Panc1 (cell line): ENCODE measurements around the gene PSMD13. TPM values are rescaled to one million over a fixed set of nuclear protein-coding genes. Genes with fewer than 3 reads are reported as not detected.

Source experiments
- ATAC-seq: fragments of 200-7000 bp; cut with Tn5 transposase; 2 replicates; pipeline ENCODE4 v1.9.1; 2020; ENCODE audit warnings: mild to moderate bottlenecking, moderate library complexity
- BruUV-seq: library from RNA; stranded (reverse); fragments of 400-500 nt; replicated peaks from 2 replicates; lab custom pipeline; 2021; lab: Mats Ljungman, UMichigan
- CTCF ChIA-PET: fragments of 300-600 bp; sonication (Branson Sonifier 250); formaldehyde crosslinking; loops from one replicate; lab custom pipeline; 2022; ENCODE audit warnings: antibody characterized with exemption; lab: Charles Lee
- POLR2A ChIA-PET: fragments of 300-600 bp; sonication (Branson Sonifier 250); formaldehyde crosslinking; loops from one replicate; lab custom pipeline; 2022; ENCODE audit warnings: antibody characterized with exemption; lab: Charles Lee
- DNase-seq: peaks from one replicate; pipeline ENCODE4 v3.0.0-alpha.2; 2010; ENCODE audit warnings: low read depth, low spot score
- H3K27ac ChIP-seq: 2 replicates; pipeline ENCODE4 v1.5.1; 2011; ENCODE audit warnings: mild to moderate bottlenecking, low read length, inconsistent platforms
- H3K27me3 ChIP-seq: fragments of 200-500 bp; sonication (Bioruptor generic); 2 replicates; pipeline ENCODE4 v1.6.0; 2014; ENCODE audit warnings: low read length, inconsistent platforms; ENCODE audit not compliant: control insufficient read depth, insufficient read depth
- H3K36me3 ChIP-seq: fragments of 200-500 bp; sonication (Bioruptor generic); 2 replicates; pipeline ENCODE4 v1.5.1; 2014; ENCODE audit warnings: inconsistent platforms, mild to moderate bottlenecking, low read length, moderate library complexity; ENCODE audit not compliant: control insufficient read depth, insufficient read depth
- H3K4me1 ChIP-seq: 2 replicates; pipeline ENCODE4 v1.5.1; 2011; ENCODE audit warnings: inconsistent platforms, mild to moderate bottlenecking, low read length, moderate library complexity; ENCODE audit not compliant: control insufficient read depth, insufficient read depth
- H3K4me3 ChIP-seq, 2 experiments: 2 replicates each; pipeline ENCODE4 v1.5.1; 2011 to 2012; ENCODE audit warnings: low read depth in 2 of 2, low read length in 2 of 2, mild to moderate bottlenecking in 2 of 2, inconsistent platforms in 1 of 2, moderate library complexity in 1 of 2
- H3K9me3 ChIP-seq: fragments of 200-500 bp; sonication (Bioruptor generic); 2 replicates; pipeline ENCODE4 v1.5.1; 2014; ENCODE audit warnings: low read depth, mild to moderate bottlenecking, inconsistent platforms, low read length, moderate library complexity; ENCODE audit not compliant: control insufficient read depth, insufficient read depth
- CTCF ChIP-seq: fragments of 450-650 bp; IDR thresholded peaks from 2 replicates; pipeline ENCODE4 v1.5.1; 2017; ENCODE audit warnings: mild to moderate bottlenecking
- POLR2AphosphoS5 ChIP-seq: IDR thresholded peaks from 2 replicates; pipeline ENCODE4 v1.6.1; 2012; ENCODE audit warnings: mild to moderate bottlenecking, low read depth, low read length, moderate library complexity
- REST ChIP-seq, 2 experiments: IDR thresholded peaks; 2 replicates each; pipeline ENCODE4 v1.6.1; 2011 to 2012; ENCODE audit warnings: low read depth in 2 of 2, control low read depth in 1 of 2, low read length in 1 of 2, mild to moderate bottlenecking in 1 of 2, moderate library complexity in 1 of 2; ENCODE audit not compliant: insufficient read depth in 1 of 2
- SIN3A ChIP-seq: IDR thresholded peaks from 2 replicates; pipeline ENCODE4 v1.6.1; 2012; ENCODE audit warnings: low read depth, mild to moderate bottlenecking, low read length, moderate library complexity, borderline replicate concordance; ENCODE audit not compliant: insufficient read depth
- TCF7L2 ChIP-seq: IDR thresholded peaks from 2 replicates; pipeline ENCODE4 v1.6.1; 2011; ENCODE audit warnings: mild to moderate bottlenecking, low read depth, low read length, inconsistent platforms
- in situ Hi-C: cut with HindIII; loops from 2 replicates; pipeline ENCODE4 v1.10.0; 2016; ENCODE audit warnings: low sequenced_read_pairs, low pct_unique_long_range_greater_than_20kb
- intact Hi-C: fragments of 100-400 bp; cut with micrococcal nuclease; formaldehyde crosslinking; loops from one replicate; pipeline ENCODE4 v1.10.0; 2022; ENCODE audit not compliant: unreplicated experiment
- total RNA-seq: library from RNA; stranded (reverse); gene quantifications from one replicate; pipeline ENCODE4 v1.2.1, GENCODE V29; 2021; ENCODE audit not compliant: unreplicated experiment

PSMD13 gene
- total RNA-seq, 1 experiment from 2014 or later = 271 TPM

DNA sequence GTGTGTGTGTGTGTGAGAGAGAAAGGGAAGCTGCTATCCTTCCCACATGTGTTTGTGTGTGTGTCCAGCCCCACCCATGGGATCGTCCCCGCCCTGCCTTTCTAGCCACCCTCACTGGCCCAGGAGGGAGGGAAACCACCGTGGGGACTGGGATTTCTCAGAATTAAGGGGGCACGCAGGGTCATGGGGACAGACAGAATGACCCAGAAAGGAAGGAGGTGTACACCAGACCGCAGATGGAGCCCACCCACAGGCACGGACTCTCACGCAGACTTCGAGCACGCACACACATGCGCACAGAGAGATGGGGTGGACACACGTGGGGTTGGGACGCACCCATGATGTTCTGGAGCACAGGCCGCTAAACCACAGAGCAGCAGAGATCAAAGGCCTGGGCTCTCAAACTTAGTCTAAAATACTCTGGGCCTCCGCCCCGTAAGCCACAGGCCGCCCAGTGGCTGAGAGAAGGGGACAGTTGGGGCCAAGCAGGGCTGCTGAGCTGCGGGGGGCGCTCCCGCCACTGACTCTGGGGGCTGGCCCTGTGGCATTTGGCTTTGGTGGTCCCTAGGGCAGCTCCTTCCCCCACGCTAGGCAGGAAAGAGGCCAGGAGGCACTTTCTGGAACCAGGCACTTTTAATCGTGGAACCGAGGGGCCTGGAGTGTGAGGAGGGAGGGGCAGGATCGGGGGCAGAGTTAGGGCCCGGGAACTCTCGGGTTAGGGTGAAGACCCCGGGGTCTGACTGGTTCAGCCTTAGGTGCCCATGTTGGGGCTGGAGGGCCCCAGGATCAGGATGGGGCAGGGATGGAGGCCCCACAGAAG lies 61.0 kb downstream of the PSMD13 start:
- H3K4me1 ChIP-seq = peaks cover 42% of the 10 kb centered on the region
- ChIA-PET CTCF (no interaction called here), POLR2A (no interaction called here)
- DNase-seq (no peak), ATAC-seq (peak; percentile 15)
- no peak overlapping the region for H3K4me3 ChIP-seq
- no peaks in the 10 kb centered on the region for H3K27me3 ChIP-seq
- intact Hi-C loops (no loop called here), in situ Hi-C loops (no loop called here)
- no peaks in the 10 kb centered on the region for H3K36me3 ChIP-seq
- no TSS peak for BruUV-seq
- H3K27ac ChIP-seq = peak overlapping the region; percentile 35
- H3K9me3 ChIP-seq = no peaks in the 10 kb centered on the region
- TF ChIP-seq REST (IDR thresholded peaks at IDR 0.05; ENCODE audit: insufficient read depth in 1 of 2, low read depth in 2 of 2, low read length in 1 of 2) = no peak
- TF ChIP-seq CTCF = no peak
- TF ChIP-seq POLR2AphosphoS5 = no peak
- no peak for TF ChIP-seq SIN3A
- peak; percentile 86 for TF ChIP-seq TCF7L2

- ChIA-PET CTCF (no interaction called here), POLR2A (no interaction called here)
- Histone ChIP-seq H3K4me1 (peaks cover 38% of the 10 kb centered on the region), H3K27me3 (no peaks in the 10 kb centered on the region), H3K4me3 (no peak overlapping the region), H3K9me3 (no peaks in the 10 kb centered on the region), H3K36me3 (no peaks in the 10 kb centered on the region), H3K27ac (peak overlapping the region; percentile 35)
- intact Hi-C loops (no loop called here), in situ Hi-C loops (no loop called here)
- TF ChIP-seq POLR2AphosphoS5 (peak; percentile 28; the same call in 1 of the 2 replicates), TCF7L2 (no peak), CTCF (no peak), SIN3A (no peak), REST (IDR thresholded peaks at IDR 0.05; ENCODE audit: insufficient read depth in 1 of 2, low read depth in 2 of 2, low read length in 1 of 2) (no peak)
- no peak for DNase-seq
- ATAC-seq = peak; percentile 35
- no TSS peak for BruUV-seq
Measured at GRCh38 chr11:298406-299065, 61.8 kb downstream of the PSMD13 start.
